ENCODE results near the gene SP140.
"Not testable (repeated sequence)": the region's sequence is repeated elsewhere in the genome, so short reads cannot be mapped to it uniquely, and the experiment has no call there.

SP140 gene

DNA sequence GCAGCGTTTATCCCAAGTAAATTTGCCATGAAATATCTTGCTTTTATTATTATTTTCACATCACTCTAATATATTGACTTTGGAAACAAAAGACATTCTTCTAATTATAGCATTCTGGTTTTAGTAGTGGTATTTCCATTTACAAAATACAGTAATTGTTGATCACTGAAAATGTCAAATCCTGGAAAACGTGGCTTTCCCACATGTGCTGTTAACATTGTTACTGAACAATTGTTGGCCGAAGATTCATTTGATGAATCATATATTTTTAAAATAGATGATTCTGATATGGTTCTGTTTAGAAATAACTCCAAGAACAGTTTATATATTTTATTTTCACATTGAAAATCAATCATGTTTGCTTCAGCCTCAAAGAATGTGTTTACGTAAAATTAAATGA lies 32.9 kb downstream of the SP140 start:
- peaks cover 3% of the 10 kb centered on the region for H3K27me3 ChIP-seq (replicated peaks; ENCODE audit: control insufficient read depth, insufficient read depth, low read length)
- no peaks in the 10 kb centered on the region for H3K4me1 ChIP-seq (ENCODE audit: control insufficient read depth, insufficient read depth, low read length)
- H3K9me3 ChIP-seq (ENCODE audit: control insufficient read depth, low read length): no peaks in the 10 kb centered on the region
- no peak overlapping the region for H3K4me3 ChIP-seq (ENCODE audit: low read length)
- DNase-seq (ENCODE audit: low read depth): no peak
- H3K36me3 ChIP-seq (ENCODE audit: control insufficient read depth, insufficient read depth, low read length, severe bottlenecking): no peaks in the 10 kb centered on the region
- H3K9ac ChIP-seq (ENCODE audit: low read length): no peak overlapping the region

GRCh38 chr2:230262246-230262645 lies 36.7 kb downstream of the SP140 start:
- DNase-seq (ENCODE audit: low read depth): no peak
- Histone ChIP-seq H3K27me3 (replicated peaks; ENCODE audit: control insufficient read depth, insufficient read depth, low read length) (no peaks in the 10 kb centered on the region), H3K4me3 (ENCODE audit: low read length) (no peak overlapping the region), H3K36me3 (ENCODE audit: control insufficient read depth, insufficient read depth, low read length, severe bottlenecking) (no peaks in the 10 kb centered on the region), H3K9me3 (ENCODE audit: control insufficient read depth, low read length) (no peaks in the 10 kb centered on the region), H3K9ac (ENCODE audit: low read length) (no peak overlapping the region), H3K4me1 (ENCODE audit: control insufficient read depth, insufficient read depth, low read length) (peaks cover under 1% of the 10 kb centered on the region)

DNA sequence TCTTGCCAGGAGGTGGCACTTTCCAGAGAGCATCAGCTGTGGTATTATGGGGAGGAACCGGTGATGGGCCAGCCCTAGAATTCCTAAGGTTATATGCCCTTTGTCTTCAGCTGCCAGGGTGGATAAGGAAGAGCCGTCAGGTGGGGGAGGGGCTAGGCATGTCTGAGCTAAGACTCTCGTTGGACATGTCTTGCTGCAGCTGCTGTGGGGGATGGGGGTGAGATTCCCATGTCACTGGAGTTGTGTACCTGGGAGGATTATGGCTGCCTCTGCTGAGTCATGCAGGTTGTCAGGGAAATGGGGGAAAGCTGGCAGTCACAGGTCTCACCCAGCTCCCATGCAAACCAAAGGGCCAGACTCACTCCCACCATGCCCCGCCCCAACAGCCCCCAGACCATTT lies 39.4 kb downstream of the SP140 start:
- not testable (repeated sequence) for H3K9me3 ChIP-seq (ENCODE audit: control insufficient read depth, low read length); DNase-seq (ENCODE audit: low read depth); H3K4me3 ChIP-seq (ENCODE audit: low read length)

DNA sequence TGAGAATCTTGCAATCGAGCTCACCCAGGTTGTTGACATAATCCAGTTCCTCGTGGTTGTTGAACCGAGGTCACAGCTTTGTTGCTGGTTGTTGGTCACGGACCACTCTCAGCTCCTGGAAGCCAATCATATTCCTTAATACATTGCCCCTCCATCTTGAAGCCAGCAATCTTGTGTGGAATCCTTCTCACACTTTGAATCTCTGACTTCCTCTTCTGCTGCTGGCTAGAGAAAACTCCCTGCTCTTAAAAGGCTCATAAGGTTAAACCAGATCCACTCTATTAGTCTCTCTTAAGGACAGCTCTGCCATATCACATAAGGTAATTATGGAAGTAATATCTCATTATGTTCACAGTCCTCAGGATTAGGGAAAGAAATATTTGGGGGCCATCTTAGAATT lies 41.1 kb downstream of the SP140 start:
- no peaks in the 10 kb centered on the region for H3K36me3 ChIP-seq (ENCODE audit: control insufficient read depth, insufficient read depth, low read length, severe bottlenecking)
- no peak overlapping the region for H3K9ac ChIP-seq (ENCODE audit: low read length)
- H3K27me3 ChIP-seq (replicated peaks; ENCODE audit: control insufficient read depth, insufficient read depth, low read length): no peaks in the 10 kb centered on the region
- peaks cover 19% of the 10 kb centered on the region for H3K4me1 ChIP-seq (ENCODE audit: control insufficient read depth, insufficient read depth, low read length)
- no peak for DNase-seq (ENCODE audit: low read depth)
- H3K9me3 ChIP-seq (ENCODE audit: control insufficient read depth, low read length): no peaks in the 10 kb centered on the region
- no peak overlapping the region for H3K4me3 ChIP-seq (ENCODE audit: low read length)

More for the DNA sequence above, 39.4 kb downstream of the SP140 start:
- not testable (repeated sequence) for H3K27me3 ChIP-seq (replicated peaks; ENCODE audit: control insufficient read depth, insufficient read depth, low read length); H3K36me3 ChIP-seq (ENCODE audit: control insufficient read depth, insufficient read depth, low read length, severe bottlenecking); H3K9ac ChIP-seq (ENCODE audit: low read length)
- H3K4me1 ChIP-seq (ENCODE audit: control insufficient read depth, insufficient read depth, low read length): peaks cover 19% of the 10 kb centered on the region

DNA sequence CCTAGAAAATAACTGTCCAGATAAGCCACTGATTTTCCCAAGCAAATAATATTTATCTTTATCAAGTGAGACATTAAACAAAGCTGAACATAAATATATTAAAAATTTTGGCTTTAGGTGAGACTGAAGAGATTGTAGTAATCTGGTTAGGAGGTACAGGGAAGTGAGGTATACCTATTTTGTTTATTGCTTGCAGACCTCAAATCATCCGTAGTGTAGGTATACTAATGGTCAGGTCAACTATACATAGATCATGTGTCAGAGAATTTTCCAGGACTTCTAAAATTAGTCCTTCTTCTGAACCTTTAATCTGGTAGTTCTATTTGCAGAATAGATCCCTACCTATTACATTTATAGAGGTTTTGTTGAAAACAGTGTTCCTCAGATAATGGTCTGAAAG lies 41.5 kb downstream of the SP140 start:
- Histone ChIP-seq H3K9ac (ENCODE audit: low read length) (no peak overlapping the region), H3K27me3 (replicated peaks; ENCODE audit: control insufficient read depth, insufficient read depth, low read length) (no peaks in the 10 kb centered on the region), H3K4me1 (ENCODE audit: control insufficient read depth, insufficient read depth, low read length) (peaks cover 19% of the 10 kb centered on the region), H3K9me3 (ENCODE audit: control insufficient read depth, low read length) (no peaks in the 10 kb centered on the region), H3K4me3 (ENCODE audit: low read length) (no peak overlapping the region), H3K36me3 (ENCODE audit: control insufficient read depth, insufficient read depth, low read length, severe bottlenecking) (no peaks in the 10 kb centered on the region)
- DNase-seq (ENCODE audit: low read depth): no peak

- H3K9ac ChIP-seq (ENCODE audit: low read length): no peak overlapping the region
- H3K36me3 ChIP-seq (ENCODE audit: control insufficient read depth, insufficient read depth, low read length, severe bottlenecking): no peaks in the 10 kb centered on the region
- no peaks in the 10 kb centered on the region for H3K9me3 ChIP-seq (ENCODE audit: control insufficient read depth, low read length)
- no peaks in the 10 kb centered on the region for H3K27me3 ChIP-seq (replicated peaks; ENCODE audit: control insufficient read depth, insufficient read depth, low read length)
- no peak overlapping the region for H3K4me3 ChIP-seq (ENCODE audit: low read length)
- no peak for DNase-seq (ENCODE audit: low read depth)
- peaks cover 19% of the 10 kb centered on the region for H3K4me1 ChIP-seq (ENCODE audit: control insufficient read depth, insufficient read depth, low read length)
Observed at GRCh38 chr2:230267556-230267955, 42.0 kb downstream of the SP140 start.

GRCh38 chr2:230268606-230269243 lies 43.2 kb downstream of the SP140 start:
- H3K4me1 ChIP-seq (ENCODE audit: control insufficient read depth, insufficient read depth, low read length): peaks cover 19% of the 10 kb centered on the region
- H3K36me3 ChIP-seq (ENCODE audit: control insufficient read depth, insufficient read depth, low read length, severe bottlenecking): no peaks in the 10 kb centered on the region
- H3K9me3 ChIP-seq (ENCODE audit: control insufficient read depth, low read length): no peaks in the 10 kb centered on the region
- no peak overlapping the region for H3K9ac ChIP-seq (ENCODE audit: low read length)
- peak overlapping the region; percentile 29 for H3K4me3 ChIP-seq (ENCODE audit: low read length)
- peak; percentile 1 for DNase-seq (ENCODE audit: low read depth)
- no peaks in the 10 kb centered on the region for H3K27me3 ChIP-seq (replicated peaks; ENCODE audit: control insufficient read depth, insufficient read depth, low read length)

- no peak overlapping the region for H3K4me3 ChIP-seq (ENCODE audit: low read length)
- no peak overlapping the region for H3K9ac ChIP-seq (ENCODE audit: low read length)
- no peaks in the 10 kb centered on the region for H3K9me3 ChIP-seq (ENCODE audit: control insufficient read depth, low read length)
- no peak for DNase-seq (ENCODE audit: low read depth)
- H3K4me1 ChIP-seq (ENCODE audit: control insufficient read depth, insufficient read depth, low read length): peaks cover 19% of the 10 kb centered on the region
- H3K36me3 ChIP-seq (ENCODE audit: control insufficient read depth, insufficient read depth, low read length, severe bottlenecking): no peaks in the 10 kb centered on the region
- no peaks in the 10 kb centered on the region for H3K27me3 ChIP-seq (replicated peaks; ENCODE audit: control insufficient read depth, insufficient read depth, low read length)
Observed at GRCh38 chr2:230269715-230270114, 44.2 kb downstream of the SP140 start.

DNA sequence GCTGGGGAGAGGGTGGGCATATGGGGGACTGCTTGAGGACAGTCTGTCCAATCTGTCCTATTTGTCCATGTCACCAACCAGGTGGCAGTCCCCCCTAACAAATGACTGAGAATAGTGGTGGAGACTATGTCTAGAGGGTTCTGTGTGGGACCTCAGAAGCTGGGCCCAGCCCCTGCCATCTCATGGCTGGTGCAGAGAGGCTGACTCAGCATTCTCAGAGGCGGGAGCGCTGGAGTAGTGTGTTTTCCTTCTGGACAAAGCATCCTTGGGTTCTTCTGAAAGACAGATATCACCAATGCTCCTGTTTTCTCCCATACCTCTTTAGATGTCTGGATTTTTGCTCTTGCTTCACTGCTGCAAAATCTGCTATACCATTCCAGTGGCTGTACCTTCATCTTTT lies 57.4 kb downstream of the SP140 start:
- Histone ChIP-seq H3K4me3 (ENCODE audit: low read length) (no peak overlapping the region), H3K9ac (ENCODE audit: low read length) (no peak overlapping the region), H3K27me3 (replicated peaks; ENCODE audit: control insufficient read depth, insufficient read depth, low read length) (no peaks in the 10 kb centered on the region), H3K9me3 (ENCODE audit: control insufficient read depth, low read length) (peaks cover 11% of the 10 kb centered on the region), H3K36me3 (ENCODE audit: control insufficient read depth, insufficient read depth, low read length, severe bottlenecking) (no peaks in the 10 kb centered on the region), H3K4me1 (ENCODE audit: control insufficient read depth, insufficient read depth, low read length) (no peaks in the 10 kb centered on the region)
- DNase-seq (ENCODE audit: low read depth): no peak

DNA sequence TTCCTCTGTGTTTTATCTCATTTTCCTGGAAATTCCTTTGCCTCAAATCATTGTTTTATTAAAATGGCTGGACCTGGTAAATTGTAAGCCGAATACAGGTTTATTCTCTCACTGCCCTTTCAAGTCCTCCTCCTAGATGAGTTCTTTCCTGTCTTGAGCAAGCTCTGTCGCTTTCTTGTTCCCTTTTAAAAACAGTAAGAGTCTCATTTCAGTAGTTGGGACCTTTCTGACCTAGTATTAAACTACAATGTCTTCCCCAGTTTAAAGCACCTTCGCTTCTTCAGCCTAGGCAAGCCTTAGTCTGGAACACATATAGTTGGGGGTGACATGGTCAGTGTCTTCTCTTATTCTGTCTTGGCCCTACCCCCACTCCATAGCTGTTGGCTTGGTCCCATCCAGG lies 60.5 kb downstream of the SP140 start:
- no peaks in the 10 kb centered on the region for H3K36me3 ChIP-seq (ENCODE audit: control insufficient read depth, insufficient read depth, low read length, severe bottlenecking)
- no peak overlapping the region for H3K4me3 ChIP-seq (ENCODE audit: low read length)
- H3K4me1 ChIP-seq (ENCODE audit: control insufficient read depth, insufficient read depth, low read length): no peaks in the 10 kb centered on the region
- no peak overlapping the region for H3K9ac ChIP-seq (ENCODE audit: low read length)
- no peak for DNase-seq (ENCODE audit: low read depth)
- no peaks in the 10 kb centered on the region for H3K9me3 ChIP-seq (ENCODE audit: control insufficient read depth, low read length)
- H3K27me3 ChIP-seq (replicated peaks; ENCODE audit: control insufficient read depth, insufficient read depth, low read length): no peaks in the 10 kb centered on the region

DNA sequence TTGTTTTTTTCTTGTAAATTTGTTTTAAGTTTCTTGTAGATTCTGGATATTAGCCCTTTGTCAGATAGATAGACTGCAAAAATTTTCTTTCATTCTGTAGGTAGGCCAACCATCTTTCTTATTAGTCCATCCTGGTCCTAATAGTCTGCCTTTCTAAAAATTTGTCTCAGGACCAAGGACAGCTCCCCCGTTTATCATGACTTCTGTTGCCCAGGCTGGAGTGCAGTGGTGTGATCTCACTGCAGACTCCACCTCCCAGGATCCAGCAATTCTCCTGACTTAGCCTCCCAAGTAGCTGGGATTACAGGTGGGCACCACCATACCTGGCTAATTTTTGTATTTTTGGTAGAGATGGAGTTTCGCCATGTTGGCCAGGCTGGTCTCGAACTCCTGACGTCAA lies 63.8 kb downstream of the SP140 start:
- not testable (repeated sequence) for H3K36me3 ChIP-seq (ENCODE audit: control insufficient read depth, insufficient read depth, low read length, severe bottlenecking); H3K4me3 ChIP-seq (ENCODE audit: low read length); H3K4me1 ChIP-seq (ENCODE audit: control insufficient read depth, insufficient read depth, low read length); H3K9ac ChIP-seq (ENCODE audit: low read length); H3K27me3 ChIP-seq (replicated peaks; ENCODE audit: control insufficient read depth, insufficient read depth, low read length); H3K9me3 ChIP-seq (ENCODE audit: control insufficient read depth, low read length)
- DNase-seq (ENCODE audit: low read depth): peak; percentile 39

DNA sequence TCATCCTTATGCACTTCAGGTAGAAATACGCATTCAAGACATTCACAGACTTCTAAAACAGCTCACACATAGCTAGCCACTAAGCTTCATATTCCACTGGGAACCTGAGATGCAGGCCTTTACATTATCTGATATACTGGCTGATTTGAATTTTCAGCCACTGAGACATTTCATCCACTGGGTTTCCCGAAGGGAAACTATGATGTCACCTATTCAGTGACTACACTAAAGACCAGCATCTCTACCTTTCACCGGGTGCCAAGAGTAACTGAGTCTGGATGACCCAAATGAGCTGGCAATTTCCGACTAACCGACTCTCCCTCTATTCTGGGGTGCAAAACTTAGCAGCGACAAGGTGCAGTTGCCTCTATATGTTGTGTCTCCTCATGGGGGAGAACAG lies 69.7 kb downstream of the SP140 start:
- no peak overlapping the region for H3K9ac ChIP-seq (ENCODE audit: low read length)
- peaks cover 2% of the 10 kb centered on the region for H3K27me3 ChIP-seq (replicated peaks; ENCODE audit: control insufficient read depth, insufficient read depth, low read length)
- peaks cover 5% of the 10 kb centered on the region for H3K9me3 ChIP-seq (ENCODE audit: control insufficient read depth, low read length)
- no peak overlapping the region for H3K4me3 ChIP-seq (ENCODE audit: low read length)
- H3K36me3 ChIP-seq (ENCODE audit: control insufficient read depth, insufficient read depth, low read length, severe bottlenecking): no peaks in the 10 kb centered on the region
- DNase-seq (ENCODE audit: low read depth): no peak
- H3K4me1 ChIP-seq (ENCODE audit: control insufficient read depth, insufficient read depth, low read length): no peaks in the 10 kb centered on the region
